Hematopoietic multipotent progenitor cell treated with erythropoietin and hydrocortisone succinate and interleukin-3 and kit ligand, for 17 days (in vitro differentiated cells): ENCODE measurements around the gene TYSND1.
"Not testable (repeated sequence)": the region's sequence is repeated elsewhere in the genome, so short reads cannot be mapped to it uniquely, and the experiment has no call there.

Experiments used
- DNase-seq: peaks from one replicate; pipeline ENCODE4 v3.0.0-alpha.2; 2015; ENCODE audit warnings: low spot score

TYSND1 gene

DNA sequence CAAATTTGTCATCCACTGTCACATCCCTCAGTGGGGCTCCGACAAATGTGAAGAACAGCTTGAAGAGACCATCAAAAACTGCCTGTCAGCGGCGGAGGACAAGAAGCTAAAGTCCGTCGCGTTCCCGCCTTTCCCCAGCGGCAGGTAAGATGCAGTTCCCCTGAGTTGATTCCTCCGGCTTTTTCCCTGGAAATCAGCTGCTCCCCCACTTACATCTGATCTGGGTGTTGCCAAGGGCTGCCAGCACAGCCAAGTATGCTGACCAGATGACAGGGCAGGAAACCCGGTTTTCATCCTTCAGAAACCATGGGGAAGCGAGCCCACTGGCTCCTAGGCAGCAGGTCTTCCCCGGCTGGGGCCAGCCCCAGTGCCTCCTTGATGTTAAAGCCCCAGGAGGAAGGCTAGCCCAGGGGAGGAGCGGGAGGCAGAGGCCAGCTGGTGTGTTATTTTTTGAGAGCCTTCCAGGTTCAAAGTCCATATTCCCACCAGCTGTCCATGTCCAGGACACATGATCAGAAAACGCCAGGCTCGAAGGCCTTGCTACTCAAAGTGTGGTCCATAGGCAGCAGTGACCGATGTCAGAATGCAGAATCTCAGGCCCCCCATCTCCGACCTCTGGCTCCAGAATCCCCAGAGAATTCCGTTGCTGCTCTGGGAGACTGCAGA lies 37.3 kb downstream of the TYSND1 start:
- no peak for DNase-seq

DNA sequence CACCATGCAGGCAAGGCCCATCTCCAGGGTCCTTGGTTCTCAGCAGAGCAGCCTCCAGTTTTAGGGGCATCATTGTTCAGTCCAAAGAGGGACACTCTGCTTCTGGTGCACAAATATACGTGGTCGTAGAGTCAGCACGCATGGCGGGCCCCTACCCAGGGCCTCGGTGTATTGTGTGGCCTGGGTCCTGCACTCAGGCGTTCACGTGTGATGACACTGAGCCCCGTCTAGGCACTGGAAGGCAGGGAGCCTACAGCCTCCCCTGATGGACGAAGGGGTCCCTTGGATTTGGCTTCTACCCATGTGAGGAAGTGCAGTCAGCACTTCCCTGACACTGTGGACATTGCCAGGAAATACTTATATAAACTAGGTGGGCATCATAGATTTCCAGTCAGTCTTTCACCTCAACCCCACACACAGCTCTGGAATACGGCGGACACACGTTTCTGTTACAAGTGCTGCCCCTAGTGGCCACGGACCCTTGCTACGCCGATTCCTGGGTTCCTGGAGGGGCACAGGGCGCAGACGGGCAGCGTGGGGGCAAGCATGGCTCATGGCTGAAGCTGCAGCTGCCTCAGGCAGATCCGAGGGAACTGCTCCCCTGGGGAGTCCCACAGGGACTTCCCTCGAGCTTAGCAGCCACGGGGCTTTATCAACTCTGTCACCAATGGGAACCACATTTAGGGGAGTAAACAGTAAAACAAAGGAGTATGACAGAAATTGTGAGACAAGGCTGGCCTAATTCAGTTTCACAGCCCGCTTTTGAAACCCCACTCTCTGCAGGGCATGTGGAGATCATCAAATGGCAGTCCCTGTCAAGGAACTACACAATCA lies 39.3 kb downstream of the TYSND1 start:
- DNase-seq, result no peak

DNA sequence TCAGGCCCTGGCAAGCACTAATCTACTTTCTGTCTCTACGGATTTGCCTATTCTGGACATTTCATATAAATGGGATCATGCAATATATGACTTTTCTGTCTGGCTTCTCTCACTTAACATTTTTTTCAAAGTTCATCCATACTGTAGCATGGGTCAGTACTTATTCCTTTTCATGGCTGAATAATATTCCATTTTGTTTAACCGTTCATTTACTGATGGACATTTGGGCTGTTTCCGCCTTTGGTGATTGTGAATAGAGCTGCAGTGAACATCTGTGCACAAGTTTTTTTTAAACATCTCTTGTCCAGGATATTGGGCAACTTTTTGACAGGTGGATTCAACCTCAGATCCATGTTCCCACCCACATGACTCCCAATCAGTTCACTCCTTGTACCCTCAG lies 44.8 kb downstream of the TYSND1 start:
- no peak for DNase-seq

DNA sequence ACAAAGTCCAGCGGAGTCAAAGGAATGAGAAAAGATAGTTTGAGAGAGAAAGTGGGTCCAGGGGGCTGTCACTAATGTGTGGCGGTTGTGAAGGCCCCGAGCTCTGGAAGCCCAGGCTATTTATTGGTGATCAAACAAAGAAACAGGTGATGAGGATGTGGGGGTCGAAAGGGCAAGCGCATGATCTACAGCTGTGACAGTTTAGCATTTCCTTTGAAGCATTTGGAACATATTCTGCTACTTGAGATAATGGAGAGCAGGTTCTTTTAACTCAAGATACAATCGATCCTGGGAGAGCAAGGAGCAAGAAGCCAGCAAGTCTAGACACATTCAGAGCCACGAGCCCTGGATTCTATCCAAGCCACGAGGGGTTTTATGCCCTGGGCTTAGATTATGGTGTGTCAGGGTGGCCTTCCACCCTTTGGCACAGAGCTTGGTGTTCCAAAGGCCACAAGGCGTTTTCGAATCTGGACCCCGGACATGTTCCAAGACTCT lies 45.4 kb downstream of the TYSND1 start:
- not testable (repeated sequence) for DNase-seq

DNA sequence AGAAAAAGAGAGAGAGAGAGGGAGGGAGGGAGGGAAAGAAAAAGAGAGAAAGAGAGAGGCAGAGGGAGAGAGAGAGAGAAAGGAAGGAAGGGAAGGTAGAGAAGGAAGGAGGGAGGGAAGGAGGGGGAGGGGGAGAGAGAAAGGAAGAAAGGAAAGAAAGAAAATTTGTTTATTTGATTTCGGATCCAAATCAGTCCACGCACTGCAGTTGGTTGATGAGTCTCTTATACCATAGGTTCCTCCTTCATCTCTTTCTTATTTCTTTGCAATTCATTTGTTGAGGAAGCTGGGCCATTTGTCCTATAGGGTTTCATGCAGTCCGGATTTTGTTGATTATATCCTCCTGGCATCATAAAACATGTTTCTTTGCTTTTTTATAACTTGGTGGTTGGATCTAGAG lies 48.2 kb downstream of the TYSND1 start:
- no peak for DNase-seq

DNA sequence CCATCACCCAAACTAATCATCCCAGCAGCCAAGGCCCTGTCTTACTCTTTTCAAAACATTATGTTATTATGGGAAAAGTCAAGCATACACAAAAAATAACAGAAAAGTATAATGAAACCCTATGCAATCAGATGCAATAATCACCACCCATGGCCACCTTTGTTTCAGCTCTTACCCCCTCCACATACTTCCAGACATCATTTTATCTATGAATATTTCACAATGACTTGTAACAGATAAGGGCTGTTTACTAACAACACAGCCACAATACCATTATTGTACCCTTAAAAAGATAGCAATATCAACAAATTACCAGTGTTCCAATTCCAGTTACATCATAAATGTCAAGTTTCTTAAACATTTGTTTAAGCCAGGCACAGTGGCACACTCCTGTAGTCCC lies 49.0 kb downstream of the TYSND1 start:
- DNase-seq, result no peak

DNA sequence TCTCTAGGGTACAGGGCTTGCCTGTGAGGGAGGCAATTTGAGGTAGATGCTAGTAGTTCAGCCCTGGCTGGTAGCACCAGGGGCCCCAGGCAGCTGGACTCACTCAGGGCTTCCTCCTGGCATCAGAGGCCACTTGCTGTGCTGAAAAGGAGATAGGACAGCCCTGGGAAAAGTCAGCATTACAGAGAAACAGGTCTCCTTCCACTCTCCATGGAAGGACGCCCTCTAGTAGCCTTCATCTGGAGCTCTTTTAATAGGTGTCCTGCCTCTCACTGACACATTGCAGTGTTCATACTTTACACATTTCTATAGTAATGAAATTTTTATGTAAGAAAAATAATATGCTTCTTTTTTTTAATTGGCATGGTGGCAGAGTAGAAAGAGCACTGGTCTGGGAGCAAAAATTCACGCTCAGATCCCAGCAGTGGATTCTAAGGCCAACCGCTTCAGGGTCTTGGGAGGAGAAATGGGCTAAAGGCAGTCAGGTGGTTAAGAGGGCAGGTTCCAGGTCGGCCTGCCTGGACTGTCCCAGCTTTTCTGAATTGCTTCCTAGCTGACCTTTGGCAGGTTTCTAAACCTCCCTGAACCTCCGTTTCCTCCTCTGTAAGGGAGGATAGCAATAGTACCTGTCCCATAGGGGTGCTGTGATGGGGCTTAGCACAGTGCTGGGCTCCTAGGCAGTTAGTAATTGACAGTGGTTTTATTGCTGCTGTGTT lies 49.6 kb downstream of the TYSND1 start:
- no peak for DNase-seq

DNA sequence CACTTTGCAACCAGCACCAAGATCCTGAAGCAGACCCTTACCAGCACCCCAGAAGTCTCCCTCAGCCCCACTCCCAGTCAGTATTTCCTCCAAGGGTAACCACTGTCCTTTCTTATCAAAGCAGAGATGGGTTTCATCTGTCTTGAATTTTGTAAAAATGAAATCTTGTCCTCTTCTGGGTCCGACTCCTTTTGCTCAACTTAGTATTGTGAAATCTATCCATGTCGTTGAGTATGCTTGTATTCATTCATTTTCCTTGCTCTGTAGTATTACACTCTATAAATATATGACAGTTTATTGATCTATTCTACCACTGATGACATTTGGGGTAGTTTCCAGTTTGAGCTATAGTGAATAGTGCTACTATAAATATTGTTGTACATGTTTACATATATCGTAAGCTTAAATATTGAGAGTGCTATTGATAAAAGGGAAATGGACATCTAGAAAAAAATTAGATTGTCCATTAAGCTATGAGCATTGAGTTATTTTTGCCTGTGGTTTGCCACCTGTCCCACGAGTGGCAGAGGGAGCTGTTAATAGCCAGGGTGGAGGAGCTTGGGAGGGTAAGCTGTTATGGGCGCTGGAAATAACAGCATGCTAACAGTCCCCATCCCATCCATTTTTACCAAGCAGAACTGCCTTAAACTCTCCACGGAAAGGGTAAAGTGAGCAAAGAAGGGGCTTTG lies 50.3 kb downstream of the TYSND1 start:
- no peak for DNase-seq

DNA sequence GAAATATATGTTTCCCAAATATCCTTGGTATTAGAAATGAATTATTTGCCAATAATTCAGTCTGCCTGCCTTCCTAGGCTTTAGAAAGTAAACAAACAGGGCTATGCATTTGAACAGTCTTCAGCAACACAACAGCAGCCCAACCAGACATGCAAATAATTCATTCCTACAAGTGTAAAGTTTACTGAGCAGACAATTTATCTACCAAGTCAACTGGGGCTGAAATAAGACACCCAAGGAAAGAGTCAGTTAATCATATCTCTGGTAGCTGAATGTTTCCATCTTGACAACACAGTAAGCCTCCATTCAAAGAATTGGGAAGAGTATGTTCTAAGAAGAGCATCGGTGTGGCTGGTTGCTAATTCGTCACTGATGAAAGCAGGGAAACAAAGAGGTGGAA lies 52.2 kb downstream of the TYSND1 start:
- DNase-seq, result no peak

DNA sequence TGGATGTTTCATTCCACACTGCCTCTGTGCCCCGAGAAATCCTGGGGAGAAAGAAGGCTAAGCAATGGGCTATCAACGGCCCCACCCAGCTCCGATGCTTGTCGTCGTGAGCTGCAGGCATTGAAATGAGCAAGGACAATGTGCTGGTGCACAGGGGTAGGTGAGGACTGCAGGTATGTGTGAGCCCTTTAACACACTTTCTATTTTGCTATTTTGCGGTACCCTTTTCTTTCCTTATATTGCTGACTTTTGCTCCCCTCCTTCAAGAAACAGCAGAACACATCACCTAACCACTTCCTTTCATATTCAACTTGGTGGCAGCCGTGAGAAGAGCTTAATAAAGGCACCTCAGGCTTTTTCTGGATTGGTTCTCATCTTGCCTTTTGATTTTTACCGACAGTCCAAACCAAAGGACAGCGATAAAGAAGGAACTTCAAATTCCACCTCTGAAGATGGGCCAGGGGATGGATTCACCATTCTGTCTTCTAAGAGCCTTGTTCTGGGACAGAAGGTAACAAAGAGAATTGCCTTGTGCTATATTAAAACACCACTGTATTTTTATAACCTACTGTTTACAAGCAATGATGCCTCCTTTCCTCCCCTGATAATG lies 53.1 kb downstream of the TYSND1 start:
- no peak for DNase-seq

DNA sequence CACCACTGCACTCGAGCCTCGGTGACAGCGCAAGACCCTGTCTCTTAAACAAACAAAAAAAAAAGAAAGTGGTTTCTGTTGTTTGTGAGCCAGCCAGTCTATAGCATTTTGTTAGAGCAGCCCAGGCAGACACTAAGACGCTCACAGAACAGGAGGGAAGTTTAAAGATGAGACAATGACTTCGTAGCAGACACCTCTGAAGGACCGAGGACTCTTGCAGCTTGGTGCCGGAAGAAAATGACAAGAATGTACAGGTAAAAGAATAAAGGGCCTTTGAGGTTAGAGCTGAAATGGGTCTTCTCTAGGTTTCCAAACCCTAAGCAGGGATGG lies 54.1 kb downstream of the TYSND1 start:
- DNase-seq, result no peak

DNA sequence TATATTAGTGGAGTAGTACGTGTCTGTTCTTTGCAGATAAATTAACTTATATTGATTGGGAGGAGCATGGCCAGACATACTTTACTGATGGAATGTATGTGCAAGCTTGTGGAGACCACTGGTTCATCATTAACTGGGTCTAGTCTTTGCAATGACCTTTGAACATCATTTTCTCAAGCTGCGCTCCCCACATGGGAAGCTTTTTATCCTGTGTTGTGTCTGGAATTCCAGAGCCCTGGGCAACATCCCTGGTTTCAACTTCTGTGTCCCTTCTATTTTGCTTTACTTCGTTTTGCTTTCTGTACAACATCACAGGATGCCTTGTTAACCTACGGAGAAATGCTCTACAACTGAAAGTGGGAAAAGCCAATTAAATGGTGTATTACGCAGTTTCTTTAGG lies 55.5 kb downstream of the TYSND1 start:
- DNase-seq, result no peak

DNA sequence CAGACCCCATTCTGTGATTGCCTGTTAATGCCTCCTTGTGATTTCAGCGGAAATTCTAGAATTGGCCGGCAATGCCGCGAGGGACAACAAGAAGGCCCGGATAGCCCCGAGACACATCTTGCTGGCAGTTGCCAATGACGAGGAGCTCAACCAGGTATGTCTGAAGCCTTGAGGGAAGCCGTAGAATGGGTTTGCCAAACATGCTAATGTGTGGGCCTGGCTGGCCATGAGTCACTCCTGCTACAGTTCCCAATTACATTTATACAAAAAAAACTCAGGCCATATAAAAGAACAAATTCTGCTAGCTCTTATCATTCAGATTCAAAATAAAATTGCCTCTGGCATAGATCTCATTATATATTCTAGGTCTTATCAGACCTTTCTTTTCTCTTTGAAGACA lies 56.5 kb downstream of the TYSND1 start:
- DNase-seq, result no peak

DNA sequence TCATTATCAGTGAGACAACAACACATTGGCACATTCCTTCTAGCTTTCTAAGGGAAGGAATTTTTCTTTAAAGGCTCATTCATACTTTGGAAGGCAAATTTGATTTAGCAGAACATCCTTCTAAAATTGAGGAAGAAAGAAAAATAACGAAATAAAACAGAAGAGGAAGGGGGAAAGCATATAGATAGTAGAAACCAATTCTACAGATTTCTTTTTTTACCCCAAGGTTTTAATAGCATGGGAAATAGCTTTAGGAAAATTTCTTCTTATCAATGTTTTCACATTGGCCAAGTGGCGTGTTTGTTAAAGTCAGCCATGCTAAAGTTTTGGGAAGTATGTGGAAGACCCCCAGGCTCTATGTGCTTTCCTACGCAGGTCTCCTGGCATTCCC lies 58.2 kb downstream of the TYSND1 start:
- no peak for DNase-seq
